PFSK-1 (cell line): ENCODE data around the gene GPR137C.

Source experiments
- POLR2AphosphoS5 ChIP-seq: IDR thresholded peaks from 2 replicates; pipeline ENCODE4 v1.6.1; 2012; ENCODE audit warnings: low read depth, mild to moderate bottlenecking, control low read depth, low read length, moderate library complexity
- REST ChIP-seq, 2 experiments: IDR thresholded peaks; 2 replicates each; pipeline versions ENCODE4 v1.6.1 to v1.8.0; 2011 to 2012; ENCODE audit warnings: low read depth in 2 of 2, low read length in 2 of 2, control low read depth in 1 of 2, inconsistent platforms in 1 of 2, mild to moderate bottlenecking in 1 of 2, moderate library complexity in 1 of 2; ENCODE audit not compliant: insufficient read depth in 1 of 2
- TAF1 ChIP-seq: IDR thresholded peaks from 2 replicates; pipeline ENCODE4 v1.6.1; 2012; ENCODE audit warnings: low read length, control low read depth, borderline replicate concordance; ENCODE audit not compliant: insufficient read depth

- TF ChIP-seq POLR2AphosphoS5 (no peak), TAF1 (no peak), REST (IDR thresholded peaks at IDR 0.05; ENCODE audit: insufficient read depth in 1 of 2, low read depth in 2 of 2, low read length in 2 of 2) (no peak)
These were observed 44.2 kb downstream of the GPR137C start for GRCh38 chr14:52596861-52597260.
